ENCODE data around the gene THNSL1.
"Not testable (repeated sequence)": the region's sequence is repeated elsewhere in the genome, so short reads cannot be mapped to it uniquely, and the experiment has no call there.

Gene THNSL1

GRCh38 chr10:24995072-24995471 lies 21.3 kb upstream of the THNSL1 start:
- no peak for DNase-seq (ENCODE audit: low read depth in 2 of 2)

DNA sequence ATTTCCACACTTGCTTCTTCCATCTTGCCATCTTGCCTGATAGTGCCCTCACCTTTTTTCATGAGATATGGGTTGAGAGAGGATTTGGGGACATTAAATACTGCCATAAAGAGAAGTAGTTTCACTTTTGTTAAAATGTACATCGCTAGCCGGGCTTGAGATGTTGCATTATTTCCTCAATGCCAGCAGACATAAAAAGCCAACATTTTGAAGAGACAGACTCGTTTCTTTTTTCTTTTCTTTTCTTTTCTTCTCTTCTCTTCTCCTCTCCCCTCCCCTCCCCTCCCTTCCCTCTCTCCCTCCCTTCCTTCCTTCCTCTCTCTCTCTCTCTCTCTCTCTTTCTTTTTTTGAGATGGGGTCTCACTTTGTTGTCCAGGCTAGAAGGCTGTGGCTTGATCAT lies 18.4 kb upstream of the THNSL1 start:
- no peak for DNase-seq (ENCODE audit: low read depth in 2 of 2)

DNA sequence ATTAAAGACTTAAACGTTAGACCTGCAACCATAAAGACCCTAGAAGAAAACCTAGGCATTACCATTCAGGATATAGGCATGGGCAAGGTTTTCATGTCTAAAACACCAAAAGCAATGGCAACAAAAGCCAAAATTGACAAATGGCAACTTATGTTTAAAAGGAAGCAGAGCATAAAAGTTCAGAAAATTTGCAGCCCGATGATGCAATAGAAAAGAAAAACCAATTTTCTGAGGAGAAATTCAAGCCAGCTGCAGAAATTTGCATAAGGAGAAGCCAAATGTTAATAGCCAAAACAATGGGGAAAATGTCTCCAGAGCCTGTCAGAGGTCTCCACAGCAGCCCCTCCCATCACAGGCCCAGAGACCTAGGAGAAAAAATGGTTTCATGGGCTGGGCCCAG lies 4.8 kb upstream of the THNSL1 start:
- not testable (repeated sequence) for DNase-seq (ENCODE audit: low read depth in 2 of 2)

DNA sequence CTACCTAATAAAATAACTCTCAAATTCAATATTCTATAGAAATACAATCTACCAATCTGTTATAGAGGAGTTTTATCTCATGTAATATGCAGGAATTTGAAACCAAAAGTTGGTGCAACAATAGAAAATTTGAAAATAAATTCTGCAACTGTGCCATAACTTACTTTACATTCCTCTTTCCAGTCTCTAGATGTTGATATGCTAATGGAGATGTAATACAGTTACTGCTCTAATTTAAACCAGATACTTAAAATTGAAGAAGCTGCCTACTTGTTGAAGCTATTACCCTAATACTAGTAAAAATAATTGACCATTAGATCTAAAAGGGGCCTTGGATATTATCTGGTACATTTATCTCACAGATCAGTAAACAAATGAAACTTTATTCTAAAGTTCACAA lies 1.8 kb upstream of the THNSL1 start:
- DNase-seq (ENCODE audit: low read depth in 2 of 2): no peak

DNA sequence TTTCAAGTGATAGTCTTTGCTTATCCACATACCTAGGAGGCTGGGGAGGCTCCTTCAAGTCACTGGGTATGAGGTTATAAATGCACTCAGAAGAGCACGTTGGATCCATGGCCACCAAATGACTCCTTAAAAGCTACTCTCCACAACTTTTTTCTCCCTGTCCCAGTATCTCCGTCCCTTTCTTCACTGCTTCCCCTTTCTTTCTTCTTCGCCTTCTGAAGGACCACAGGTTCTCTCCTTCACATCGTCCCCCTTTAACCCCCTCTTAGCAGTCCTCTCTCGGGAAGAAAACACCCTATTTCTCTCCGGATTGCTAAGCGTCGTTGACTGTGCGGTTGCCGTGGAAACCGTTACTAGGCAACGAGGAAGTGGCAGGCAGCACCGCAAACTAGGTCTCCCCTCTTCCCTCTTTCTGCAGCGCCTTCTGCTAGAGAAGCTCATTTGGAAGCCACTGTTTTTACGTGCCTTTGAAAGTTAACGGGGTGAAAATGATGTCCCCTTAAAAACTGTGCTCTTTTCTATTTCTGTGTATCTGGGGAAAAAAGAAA lies 510 bp upstream of the THNSL1 start, which contains the start of gene ENKUR:
Gene ENKUR, minus strand, starts transcription at position 331 of the 548 bp plus-strand sequence. Its CDS starts 222 bp downstream, at position 109.
- DNase-seq (ENCODE audit: low read depth in 2 of 2): peak; percentile 87 to 90

DNA sequence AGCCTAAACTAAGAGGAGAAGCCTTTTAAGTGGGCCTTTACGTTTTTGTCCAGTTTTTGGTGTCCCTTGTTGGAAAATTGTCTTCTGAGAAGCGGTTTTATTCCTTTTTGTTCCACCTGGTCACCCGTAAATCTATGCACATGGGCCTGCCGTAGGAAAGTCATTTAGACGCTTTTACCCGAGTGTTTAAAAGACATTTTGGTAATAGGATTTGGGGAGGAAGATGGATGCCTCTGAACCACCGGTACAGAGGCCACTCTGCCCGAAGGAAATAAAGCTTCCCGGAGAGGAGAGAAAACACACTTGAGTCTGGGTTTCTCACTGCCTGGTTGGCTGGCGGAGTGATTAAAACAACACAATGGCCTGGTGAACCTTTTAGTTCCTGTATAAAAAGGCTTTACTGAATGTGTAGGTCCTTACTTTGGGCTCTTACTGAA lies 760 bp downstream of the THNSL1 start:
- no peak for DNase-seq (ENCODE audit: low read depth in 2 of 2)

- no peak for DNase-seq (ENCODE audit: low read depth in 2 of 2)
These were observed 1.2 kb downstream of the THNSL1 start for GRCh38 chr10:25017661-25018060.

DNA sequence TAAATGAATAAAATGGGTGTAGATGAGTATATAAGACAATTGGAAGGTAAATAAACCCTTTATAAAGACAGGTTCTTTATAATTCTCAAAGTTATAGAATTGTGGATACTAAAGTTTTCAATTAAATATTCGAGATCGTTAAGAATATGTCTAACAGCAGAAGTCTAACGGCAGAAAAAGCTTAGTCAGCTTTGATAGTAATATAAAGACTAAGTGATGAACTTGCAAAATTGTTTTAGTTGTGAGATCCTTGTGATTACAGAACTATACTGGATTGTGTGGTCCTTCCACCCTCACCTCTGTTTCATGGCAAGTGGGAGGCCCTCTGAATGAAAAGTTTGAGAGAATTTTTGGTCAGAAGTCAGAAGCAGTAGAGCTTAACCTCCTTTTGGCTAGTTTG lies 2.3 kb downstream of the THNSL1 start:
- no peak for DNase-seq (ENCODE audit: low read depth in 2 of 2)

DNA sequence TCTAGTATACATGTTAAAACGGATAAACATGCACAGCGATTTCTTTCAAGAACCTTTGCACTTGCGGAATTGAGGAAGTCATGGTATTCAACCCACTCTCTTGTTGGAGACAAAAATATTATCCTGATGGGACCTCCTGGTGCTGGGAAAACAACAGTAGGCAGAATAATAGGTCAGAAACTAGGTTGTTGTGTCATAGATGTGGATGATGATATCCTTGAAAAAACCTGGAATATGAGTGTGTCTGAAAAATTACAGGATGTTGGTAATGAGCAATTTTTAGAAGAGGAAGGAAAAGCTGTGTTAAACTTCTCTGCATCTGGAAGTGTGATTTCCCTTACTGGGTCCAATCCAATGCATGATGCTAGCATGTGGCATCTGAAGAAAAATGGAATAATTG lies 6.9 kb downstream of the THNSL1 start:
- DNase-seq (ENCODE audit: low read depth in 2 of 2): no peak

- no peak for DNase-seq (ENCODE audit: low read depth in 2 of 2)
These were observed 8.1 kb downstream of the THNSL1 start for GRCh38 chr10:25024528-25024927.

GRCh38 chr10:25026463-25026862 lies 10.1 kb downstream of the THNSL1 start:
- no peak for DNase-seq (ENCODE audit: low read depth in 2 of 2)

GRCh38 chr10:25028711-25029110 lies 12.3 kb downstream of the THNSL1 start:
- DNase-seq (ENCODE audit: low read depth in 2 of 2): no peak

DNA sequence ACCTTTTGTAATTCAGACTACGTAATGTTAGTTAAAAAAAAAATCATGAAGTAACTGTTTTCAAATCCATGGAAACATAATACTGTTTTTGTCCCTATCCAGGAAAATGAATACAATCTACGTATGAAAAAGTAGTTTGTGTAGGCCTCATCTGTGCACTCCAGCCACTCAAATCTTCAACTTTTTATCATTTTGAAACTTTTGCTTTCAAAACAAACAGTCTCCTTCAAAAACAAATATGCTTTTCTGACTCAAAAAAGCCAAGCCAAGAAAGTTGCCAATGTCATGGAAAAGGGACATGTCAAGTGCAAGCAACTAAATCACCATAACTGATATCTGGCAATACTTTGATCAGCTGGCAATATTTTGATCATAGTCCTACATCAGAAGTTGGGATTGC lies 13.1 kb downstream of the THNSL1 start:
- no peak for DNase-seq (ENCODE audit: low read depth in 2 of 2)

DNA sequence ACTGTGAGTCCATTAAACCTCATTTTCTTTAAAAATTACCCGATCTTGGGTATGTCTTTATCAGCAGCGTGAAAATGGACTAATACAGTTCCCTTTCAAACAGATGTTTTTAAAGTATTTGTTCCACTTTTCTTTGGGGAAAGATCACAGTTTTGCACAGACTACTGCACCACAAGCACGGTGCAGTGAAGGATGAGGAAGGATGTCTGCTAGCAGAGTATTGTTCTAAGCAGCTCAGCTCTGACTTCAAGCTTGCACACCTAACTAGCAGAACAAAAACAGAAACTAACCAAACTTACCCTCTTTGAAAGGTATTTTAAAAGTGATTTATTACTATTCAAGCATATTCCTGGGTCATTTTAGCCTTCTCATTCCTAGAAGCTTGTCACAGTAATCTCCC lies 20.0 kb downstream of the THNSL1 start:
- no peak for DNase-seq (ENCODE audit: low read depth in 2 of 2)

- no peak for DNase-seq (ENCODE audit: low read depth in 2 of 2)
These were observed 21.9 kb downstream of the THNSL1 start for GRCh38 chr10:25038325-25038724.

DNA sequence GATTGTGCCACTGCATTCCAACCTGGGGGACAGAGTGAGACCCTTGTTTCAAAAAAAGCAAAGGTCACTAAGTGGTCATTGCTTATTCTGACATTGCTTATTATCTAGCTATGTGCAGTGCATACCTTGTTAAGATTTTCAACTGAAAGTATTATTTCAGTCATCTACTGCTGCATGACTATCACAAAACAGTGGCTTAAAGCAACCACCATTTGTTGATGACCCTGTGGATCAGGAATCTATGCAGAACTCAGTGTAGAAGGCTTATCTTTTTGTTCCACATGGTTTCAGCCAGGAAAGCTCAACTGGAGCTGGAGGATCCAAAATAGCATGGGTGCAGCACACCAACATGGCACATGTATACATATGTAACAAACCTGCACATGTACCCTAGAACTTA lies 23.1 kb downstream of the THNSL1 start:
- no peak for DNase-seq (ENCODE audit: low read depth in 2 of 2)

GRCh38 chr10:25046641-25047040 lies 30.2 kb downstream of the THNSL1 start:
- DNase-seq (ENCODE audit: low read depth in 2 of 2): no peak

GRCh38 chr10:25047088-25047487 lies 30.7 kb downstream of the THNSL1 start:
- no peak for DNase-seq (ENCODE audit: low read depth in 2 of 2)

- no peak for DNase-seq (ENCODE audit: low read depth in 2 of 2)
These were observed 31.3 kb downstream of the THNSL1 start for GRCh38 chr10:25047591-25048301.

DNA sequence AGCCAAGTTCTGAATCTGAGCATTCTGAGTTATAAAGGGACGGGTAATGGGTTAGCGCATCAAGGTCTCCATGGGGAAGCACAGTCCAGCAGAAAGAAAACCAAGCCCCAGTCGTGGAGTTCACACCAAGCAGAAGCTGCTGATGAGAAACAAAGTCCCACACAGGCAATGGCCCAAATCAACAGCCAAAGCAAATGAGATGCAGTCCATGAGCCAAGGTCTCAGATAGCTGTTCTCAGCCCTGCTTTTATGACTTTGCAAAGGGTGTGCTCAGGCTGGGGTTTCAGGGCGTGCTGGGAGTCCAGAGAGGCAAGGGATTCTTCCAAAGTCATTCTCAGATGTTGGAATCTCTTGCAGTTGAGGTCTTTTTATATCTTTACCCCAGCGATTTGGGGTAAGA lies 32.0 kb downstream of the THNSL1 start:
- DNase-seq (ENCODE audit: low read depth in 2 of 2): no peak

GRCh38 chr10:25049966-25050365 lies 33.6 kb downstream of the THNSL1 start:
- DNase-seq (ENCODE audit: low read depth in 2 of 2): no peak

DNA sequence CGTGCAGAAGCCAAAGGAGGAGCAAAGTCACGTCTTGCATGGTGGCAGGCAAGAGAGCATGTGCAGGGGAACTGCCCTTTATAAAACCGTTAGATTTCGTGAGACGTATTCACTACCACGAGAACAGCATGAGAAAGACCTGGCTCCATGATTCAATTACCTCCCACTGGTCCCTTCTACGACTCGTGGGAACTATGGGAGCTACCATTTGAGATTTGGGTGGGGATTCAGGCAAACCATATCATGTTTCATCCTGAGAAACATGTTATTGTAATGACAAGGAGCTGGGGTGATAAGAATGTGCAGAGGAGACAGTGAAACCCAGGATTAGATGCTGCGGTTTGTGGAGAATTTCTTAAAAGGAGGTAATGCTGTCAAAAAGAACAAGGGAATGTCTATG lies 34.0 kb downstream of the THNSL1 start:
- DNase-seq (ENCODE audit: low read depth in 2 of 2): no peak

GRCh38 chr10:25052012-25052411 lies 35.6 kb downstream of the THNSL1 start:
- DNase-seq (ENCODE audit: low read depth in 2 of 2): no peak

- DNase-seq (ENCODE audit: low read depth in 2 of 2): no peak
These were observed 40.3 kb downstream of the THNSL1 start for GRCh38 chr10:25056726-25057125.

Measured in stimulated activated CD8-positive, alpha-beta memory T cell treated with anti-CD3 and anti-CD28 coated beads, Interleukin-7, amount 100 ng/mL, for 4 hours (primary cell).